ENCODE measurements around the gene RNLS.

- TF ChIP-seq, protein P1, sequence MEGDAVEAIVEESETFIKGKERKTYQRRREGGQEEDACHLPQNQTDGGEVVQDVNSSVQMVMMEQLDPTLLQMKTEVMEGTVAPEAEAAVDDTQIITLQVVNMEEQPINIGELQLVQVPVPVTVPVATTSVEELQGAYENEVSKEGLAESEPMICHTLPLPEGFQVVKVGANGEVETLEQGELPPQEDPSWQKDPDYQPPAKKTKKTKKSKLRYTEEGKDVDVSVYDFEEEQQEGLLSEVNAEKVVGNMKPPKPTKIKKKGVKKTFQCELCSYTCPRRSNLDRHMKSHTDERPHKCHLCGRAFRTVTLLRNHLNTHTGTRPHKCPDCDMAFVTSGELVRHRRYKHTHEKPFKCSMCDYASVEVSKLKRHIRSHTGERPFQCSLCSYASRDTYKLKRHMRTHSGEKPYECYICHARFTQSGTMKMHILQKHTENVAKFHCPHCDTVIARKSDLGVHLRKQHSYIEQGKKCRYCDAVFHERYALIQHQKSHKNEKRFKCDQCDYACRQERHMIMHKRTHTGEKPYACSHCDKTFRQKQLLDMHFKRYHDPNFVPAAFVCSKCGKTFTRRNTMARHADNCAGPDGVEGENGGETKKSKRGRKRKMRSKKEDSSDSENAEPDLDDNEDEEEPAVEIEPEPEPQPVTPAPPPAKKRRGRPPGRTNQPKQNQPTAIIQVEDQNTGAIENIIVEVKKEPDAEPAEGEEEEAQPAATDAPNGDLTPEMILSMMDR (IDR thresholded peaks at IDR 0.05; ENCODE audit: low read depth, low read length) = no peak
- no peak for TF ChIP-seq MAX (IDR thresholded peaks at IDR 0.05; ENCODE audit: low read depth, low read length)
- TF ChIP-seq POLR2A (IDR thresholded peaks at IDR 0.05; ENCODE audit: extremely low read depth, insufficient read length) = no peak
- TF ChIP-seq MYC (IDR thresholded peaks at IDR 0.05; ENCODE audit: low read depth, low read length) = no peak
Observed at GRCh38 chr10:88313878-88314277, 269.2 kb downstream of the RNLS start.
